AG20443 (cell line): ENCODE results near the gene KCNN3.

Experiments used
- DNase-seq: peaks from one replicate; pipeline ENCODE4 v3.0.0; 2012; ENCODE audit warnings: low spot score, mixed read lengths

The KCNN3 gene

DNA sequence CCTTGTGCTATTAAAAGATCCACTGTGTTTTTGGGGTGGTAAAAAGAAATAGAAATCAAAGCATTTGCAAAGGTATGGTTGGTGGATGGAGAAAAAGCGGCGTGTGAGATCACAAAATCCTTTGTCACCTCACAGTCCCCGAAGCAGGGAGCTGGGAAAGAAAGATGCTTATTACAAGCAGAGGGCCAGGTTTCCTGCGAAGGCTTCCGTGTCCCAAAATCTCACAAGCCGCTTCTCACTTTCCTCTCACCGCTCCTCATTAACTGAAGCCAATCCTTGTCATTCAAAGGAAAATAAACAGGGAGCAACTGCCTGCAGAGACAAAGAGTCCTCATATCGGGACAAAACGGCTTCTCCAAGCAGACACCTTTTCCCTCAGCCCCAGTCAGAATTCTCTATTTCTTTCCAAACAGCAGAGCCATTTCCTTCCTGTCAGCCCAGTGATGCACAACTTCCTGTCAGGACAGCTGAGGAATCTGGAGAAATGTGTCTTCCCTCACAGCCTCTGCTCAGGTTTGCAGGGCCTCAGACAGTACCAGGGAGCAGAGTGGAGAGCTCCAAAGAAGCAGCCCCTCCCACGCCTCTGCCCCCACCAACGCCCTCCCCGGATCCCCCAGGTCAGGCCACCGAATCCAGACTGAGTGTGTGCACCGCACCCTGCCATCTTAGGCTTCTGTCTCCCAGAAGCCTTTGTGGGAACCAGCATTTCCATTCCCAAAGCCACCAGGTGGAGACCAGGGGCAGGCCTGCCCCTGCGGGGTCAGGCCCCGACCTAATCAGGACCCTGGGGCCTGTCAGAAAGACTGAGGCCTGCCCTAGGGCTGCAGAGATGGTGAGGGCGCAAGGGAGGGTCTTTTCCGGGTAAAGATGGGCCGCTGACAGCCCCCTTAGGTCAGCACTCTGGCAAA is 29.6 kb downstream of the KCNN3 start:
- DNase-seq: no peak

DNA sequence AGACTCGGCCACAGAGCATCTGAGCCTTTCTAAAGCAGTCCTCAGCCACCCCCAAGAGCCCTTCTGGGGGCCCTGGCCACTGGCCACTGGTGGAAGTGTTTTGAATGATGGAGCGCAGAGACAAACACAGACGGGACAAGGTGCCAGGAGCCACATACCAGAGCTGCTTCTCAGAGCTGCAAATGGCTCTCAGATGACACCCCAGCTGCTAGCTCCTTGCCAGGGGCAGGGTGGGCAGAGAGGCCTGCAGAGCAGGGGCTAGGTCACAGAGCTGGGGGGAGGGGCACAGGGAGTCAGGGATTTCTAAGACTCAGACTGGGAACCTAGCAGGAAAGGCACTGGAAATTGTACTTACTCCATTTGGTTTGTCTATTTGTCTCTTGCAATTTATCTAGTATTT is 30.4 kb downstream of the KCNN3 start:
- peak; percentile 58 for DNase-seq

DNA sequence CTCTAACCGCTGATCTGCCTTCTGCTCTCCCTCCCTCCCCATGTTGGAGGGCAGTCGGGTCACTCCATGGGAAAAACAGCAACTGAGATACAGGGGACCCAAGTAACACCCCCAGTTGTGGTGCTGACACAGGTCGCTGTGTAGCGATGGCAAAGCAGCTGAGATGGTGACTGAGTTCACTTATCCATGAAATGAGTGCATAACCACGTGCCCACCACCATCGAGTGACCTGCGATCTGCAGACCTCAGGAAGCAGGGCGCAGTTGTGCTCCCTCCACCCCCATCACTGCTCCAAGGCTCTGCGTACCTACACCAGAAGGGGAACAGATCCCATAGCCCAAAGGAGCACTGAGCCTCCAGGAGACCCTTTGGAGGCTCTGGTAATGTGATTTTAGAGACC is 31.1 kb downstream of the KCNN3 start:
- no peak for DNase-seq

DNA sequence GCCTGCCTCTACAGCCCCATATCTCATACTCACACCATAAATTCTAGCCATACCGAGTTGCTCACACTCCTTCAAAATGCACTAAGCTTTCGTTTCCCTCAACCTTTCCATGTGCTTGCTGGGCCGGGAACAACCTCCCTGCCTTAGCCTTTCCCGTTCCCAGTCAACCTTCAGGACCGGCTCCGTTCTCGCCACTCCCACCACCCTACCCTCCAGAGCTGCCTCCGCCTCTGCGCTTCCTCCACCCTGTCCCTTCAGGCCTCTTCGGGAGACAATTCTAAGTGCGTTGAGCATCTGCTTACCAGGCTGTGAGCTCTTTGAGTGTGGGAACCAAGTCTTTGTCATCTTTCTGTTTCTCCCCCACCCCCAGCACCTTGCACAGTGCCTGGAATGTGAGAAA is 31.6 kb downstream of the KCNN3 start:
- DNase-seq: no peak

DNA sequence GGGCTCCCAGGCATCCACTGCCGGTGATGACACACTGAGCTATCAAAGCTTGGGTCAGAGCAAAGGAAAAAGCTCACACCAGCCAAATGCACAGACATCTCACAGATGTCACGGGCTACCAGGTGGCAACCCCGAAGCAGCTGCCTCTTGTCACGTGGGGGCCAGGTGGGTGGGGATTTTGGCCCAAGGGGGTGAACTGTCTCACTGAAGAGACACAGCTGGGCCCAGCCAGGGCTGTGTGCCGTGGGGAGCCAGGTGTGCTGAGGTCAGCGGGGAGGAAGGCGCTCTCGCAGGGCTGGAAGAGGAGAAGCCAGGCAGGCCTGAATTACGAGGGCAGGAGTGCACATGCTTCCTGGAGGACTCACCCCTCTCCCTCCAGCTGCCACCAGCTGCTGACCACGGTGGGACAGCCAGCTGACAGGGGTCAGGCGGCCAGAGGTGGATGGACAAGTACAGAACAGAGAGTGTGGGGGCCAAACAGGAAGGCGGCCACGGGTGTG is 32.4 kb downstream of the KCNN3 start:
- no peak for DNase-seq

DNA sequence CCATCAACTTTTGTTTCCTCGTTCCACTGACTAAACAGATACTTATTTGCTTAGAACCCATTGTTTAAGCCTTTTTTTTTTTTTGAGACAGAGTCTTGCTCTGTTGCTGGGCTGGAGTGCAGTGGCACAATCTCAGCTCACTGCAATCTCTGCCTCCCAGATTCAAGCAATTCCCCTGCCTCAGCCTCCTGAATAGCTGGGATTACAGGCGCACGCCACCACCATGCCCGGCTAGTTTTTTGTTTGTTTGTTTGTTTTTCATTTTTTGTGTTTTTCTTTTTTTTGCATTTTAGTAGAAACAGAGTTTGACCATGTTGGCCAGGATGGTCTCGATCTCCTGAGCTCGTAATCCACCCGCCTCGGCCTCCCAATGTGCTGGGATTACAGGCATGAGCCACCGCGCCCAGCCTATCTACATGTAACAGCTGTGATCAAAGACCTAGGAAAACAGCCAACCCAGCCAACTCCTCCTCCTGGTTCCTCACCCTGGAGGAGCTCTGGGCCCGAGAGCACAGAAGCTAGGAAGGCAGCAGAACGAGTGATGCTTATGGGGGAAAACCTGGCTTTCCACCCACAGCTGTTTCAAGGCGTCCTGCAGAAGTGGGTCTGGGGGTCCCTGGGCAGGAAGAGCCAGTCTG is 32.9 kb downstream of the KCNN3 start:
- no peak for DNase-seq

DNA sequence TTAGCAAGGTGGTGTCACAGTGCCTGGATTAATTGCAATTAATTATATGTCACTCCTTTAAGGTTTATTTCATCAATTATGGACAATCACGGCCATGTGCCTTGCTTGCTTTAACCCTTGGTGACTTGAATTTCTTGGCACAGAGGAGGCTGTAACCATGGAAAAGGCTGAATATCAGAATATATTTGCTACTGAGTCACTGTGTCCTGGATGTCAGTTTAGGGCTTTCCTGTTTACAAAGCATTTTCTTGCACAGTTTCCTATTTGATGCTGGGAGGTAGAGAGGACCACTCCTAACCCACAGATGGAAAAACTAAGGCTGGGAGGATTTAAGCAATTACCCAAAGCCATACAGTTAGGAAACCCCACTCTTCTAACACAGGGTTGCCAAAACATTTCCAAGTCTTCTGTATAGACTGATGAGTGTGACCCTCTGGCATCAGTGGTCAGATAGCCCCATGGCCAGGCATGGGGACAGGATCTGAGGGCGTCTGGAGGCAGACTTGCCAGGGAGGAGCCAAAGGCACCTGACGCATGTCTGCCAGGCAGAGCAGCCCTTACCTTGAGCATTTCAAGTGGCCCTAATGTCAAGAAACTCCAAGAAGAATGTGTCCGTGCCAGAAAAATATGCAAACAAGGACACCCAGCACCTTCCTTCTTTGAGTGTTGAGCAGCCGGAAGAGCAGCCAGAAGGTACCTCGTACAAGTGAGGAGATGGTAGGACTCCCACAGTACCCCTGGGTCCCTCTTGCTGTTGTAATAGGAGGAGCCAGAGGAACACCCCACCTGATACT is 34.4 kb downstream of the KCNN3 start:
- no peak for DNase-seq

DNA sequence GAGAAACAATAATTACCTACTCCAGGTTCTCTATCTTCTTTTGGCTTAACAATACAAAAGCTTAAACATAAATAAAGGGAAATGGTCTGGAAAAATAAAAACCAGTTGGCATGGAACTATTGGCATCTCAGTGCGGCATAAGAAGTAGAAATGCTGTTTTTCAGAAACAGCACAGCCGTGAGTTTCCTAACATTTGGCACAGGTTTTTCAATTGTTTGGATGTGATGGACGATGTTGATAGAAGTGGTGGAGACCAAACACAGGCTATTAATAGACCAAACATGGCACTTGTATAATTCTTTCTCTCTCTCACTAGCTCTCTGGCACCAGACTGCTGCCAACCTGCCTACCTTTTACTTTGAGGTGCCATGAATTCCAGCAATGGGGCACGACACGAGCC is 36.2 kb downstream of the KCNN3 start:
- DNase-seq: no peak

DNA sequence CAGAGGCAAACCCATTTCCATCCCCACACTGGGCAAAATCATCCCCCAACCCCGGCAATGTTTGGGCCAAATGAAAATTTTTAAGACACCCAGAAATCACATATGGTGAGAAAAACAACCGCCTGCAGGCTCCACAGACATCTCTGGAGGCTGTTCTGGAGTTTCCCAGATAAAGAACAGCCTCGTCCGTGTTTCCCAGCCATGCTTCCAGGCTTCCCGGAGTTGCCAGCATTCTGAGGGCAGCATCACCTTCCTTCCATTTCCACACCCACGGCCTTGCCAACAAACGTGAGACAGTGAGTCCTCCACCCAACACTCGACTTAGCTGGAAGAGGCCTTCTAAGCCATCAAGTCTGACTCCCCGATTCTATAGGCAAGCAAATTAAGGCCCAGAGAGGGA is 36.9 kb downstream of the KCNN3 start:
- no peak for DNase-seq

DNA sequence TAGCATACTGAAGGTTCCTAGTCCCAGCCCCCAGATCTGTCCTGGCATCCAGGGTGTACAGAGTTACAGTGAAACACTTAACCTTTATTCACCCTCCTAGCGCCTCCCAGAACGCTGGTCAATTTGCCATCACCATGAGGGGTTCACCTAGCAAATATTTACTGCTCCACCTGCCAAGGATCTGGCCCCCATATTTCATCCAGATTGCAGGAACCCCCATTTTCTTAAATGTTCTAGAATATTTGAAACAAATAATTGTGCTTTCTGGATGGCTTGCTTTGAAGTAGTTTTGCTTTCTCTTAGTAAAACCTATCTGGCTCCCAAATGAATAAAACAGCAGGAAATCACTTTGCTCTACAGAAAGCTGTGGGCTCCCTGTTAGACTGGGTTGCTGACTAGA is 37.7 kb downstream of the KCNN3 start:
- DNase-seq: no peak

DNA sequence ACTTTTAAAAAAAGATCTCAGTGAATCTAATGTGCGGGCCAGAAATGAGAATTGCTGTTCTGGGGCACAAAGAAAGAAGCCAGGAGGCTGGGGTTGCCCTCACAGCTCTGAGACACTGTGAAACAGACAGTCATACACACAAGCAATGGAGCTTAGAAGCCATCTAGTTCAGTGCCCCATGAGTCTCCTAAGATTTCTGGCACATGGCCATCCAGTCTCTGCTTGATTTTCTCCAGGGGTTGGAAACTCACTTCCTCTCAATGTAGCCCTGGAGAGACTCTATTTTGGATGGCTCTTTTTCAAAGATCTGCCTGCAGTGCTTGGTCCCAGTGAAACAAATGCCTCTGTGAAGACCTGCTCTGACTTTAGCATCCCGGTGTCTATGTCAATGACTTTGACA is 38.6 kb downstream of the KCNN3 start:
- no peak for DNase-seq

DNA sequence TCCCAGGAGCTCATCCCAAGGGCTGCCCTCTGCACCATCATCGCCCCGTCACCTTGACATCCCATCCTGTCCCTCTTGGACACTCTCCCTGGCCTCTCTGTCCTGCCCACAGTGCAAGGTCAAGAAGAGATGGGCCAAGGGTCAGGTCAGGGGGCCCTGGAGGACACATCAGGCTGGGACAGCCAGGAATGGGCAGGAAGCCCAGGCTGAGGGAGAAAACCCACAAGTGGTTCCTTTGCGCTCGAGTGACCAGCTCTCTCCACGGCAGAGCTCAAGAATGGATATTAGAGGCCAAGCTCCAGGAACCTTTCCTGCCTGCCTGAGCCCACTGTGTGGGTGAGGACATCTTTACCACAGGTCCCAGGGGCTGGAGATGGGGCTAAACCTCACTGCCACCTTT is 41.0 kb downstream of the KCNN3 start:
- DNase-seq: no peak

DNA sequence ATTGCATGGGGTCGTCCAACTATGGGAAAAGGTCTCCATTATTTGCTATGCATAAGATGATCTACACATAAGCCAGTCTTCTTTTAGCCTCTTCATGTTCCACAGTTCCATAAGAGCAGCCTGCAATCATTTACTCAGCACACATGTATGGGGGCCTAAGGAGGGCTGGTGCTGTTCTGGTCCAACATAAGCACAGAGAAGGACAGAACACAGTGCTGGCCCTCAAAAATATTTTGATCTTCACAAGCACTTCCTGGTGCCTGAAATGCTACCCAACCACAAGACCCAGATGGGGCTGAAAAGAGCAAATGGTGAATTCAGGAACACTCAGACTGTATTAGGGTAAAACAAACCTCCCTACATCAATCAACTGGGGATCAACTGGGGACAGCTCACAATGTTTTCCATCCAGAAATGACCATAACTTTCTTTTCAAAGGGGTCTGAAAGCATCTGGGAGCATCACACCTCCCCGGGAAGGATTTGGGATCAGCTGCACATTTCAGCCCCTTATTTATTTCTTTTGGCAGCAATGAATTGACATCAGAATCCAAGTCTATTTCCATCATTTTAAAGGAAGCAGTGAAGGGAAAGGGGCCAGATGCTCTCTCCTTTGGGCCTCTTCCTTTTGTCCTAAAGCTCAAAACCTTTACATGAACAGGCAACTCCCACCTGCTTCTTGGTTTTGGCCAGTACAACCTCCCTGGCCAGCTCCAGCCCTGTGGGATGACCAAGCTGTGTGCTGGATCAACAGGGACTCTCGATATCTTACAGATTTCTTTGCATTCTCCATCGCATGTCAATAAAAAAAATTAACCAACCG is 45.7 kb downstream of the KCNN3 start:
- no peak for DNase-seq

DNA sequence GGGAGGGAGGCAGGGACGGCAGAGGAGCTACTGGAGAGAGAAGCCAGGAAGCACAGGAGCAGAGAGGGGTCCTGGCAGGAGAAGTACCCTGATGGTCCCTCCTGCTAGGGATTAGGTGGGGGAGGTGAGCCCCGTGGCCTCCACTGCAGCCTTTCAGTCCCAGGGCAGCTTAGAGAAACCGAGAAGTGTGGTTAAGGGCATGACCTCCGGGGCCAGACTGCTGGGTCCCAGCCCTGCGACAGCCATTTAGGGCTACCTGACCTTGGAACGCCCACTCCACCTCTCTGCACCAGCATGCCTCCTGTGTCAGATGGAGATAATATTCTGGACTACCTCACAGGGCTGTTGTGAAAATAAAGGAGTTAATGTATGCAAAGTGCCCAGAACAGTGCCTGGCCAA is 47.4 kb downstream of the KCNN3 start:
- DNase-seq: no peak

DNA sequence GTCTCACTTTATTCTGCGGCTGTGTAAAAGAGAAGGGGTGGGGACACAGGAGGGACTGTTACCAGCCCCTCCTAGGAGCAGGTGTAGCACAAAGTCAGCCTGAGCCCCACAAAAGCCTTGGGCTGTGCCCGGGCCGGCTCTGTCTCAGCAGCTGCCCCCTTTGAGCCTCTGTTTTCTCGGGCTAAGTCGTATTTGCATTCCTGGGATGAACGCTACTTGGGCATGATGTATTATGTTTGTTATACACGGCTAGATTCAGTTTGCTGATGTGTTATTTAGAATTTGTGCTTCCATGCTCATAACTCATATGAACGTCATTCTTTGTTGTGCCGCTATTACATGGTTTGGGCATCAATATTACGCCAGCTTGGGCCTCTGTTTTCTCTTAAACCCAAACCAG is 47.8 kb downstream of the KCNN3 start:
- DNase-seq: no peak

DNA sequence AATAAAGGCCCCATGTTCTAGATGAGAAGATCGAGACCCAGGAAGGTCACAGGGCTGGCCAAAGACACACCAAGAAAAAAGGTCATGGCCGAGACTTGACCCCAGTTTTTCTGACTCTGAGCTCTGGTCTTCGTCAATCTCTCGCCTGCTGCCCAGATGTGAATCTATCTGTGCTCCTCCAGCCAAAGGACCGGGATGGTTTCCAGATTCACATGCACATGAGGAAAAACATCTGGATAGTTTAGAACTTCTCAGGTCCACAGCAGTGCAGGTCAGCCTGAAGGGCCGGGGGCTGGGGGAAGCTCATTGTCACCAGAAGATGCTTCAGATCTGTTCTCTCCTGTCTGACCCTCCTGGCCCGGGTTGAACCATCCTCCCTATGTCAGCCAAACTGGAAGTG is 49.0 kb downstream of the KCNN3 start:
- DNase-seq: no peak

DNA sequence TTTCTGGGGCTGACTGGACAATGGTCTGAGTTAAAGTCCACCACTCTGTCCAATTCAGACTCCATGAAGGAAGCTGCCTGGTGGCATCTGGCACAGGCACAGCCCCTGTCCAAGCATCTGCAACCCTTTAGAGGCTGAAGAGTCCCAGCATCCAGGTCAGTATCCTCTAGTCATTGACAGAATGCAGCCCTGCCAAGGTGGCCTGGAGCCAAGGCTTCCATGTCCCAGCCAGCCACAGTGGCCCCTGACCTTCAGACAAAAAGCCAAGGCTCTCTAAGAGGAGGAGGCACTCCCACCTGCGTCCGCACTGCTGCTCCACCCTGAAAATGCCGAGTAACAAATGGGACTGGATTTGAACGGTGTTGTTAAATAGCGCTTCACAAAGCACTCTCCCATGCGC is 49.4 kb downstream of the KCNN3 start:
- DNase-seq: no peak

DNA sequence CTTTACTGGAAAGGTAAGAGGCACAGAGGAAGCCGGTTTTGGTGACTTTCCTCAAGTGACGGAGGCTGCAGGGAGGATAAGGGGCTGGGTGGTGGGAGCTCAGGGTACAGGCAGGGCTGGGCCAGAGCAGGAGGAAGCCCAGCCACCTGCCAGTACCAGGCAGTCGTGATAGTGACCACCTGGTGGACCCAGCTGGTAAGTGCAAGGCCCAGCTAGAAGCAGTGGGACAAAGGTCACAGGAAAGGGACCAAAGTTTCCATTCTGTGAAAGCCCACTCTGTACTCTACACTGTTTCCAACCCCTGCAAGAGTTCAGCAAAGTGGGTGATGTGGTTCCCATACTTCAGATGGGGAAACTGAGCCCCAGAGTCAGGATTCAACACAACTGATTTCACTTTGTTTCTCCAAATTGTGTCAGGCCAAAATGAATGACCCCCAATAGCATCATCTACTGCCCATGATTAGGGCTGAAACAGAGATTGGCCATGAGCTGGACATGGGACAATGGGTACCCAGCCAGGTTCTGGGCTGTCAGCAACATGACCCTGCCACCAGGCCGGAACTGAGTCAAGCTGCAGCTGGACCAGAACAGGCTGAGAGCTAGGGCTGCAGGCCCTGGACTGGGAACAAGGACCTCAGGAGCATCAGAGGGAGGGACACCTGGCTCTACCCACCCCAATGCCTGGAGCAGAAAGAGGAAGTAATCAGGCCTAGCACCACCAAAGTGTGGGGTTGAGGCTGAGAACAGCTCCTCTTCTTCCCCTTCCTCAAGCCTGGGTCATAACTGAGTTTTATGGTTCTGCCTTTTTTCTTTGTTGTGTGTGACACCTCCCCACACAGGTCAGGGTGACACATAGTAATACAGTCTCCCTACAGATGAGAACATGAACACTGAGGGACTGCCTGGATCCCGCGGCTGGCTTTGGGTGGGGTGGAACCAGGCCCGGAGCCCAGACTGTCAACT is 50.2 kb downstream of the KCNN3 start:
- DNase-seq: peak; percentile 44

DNA sequence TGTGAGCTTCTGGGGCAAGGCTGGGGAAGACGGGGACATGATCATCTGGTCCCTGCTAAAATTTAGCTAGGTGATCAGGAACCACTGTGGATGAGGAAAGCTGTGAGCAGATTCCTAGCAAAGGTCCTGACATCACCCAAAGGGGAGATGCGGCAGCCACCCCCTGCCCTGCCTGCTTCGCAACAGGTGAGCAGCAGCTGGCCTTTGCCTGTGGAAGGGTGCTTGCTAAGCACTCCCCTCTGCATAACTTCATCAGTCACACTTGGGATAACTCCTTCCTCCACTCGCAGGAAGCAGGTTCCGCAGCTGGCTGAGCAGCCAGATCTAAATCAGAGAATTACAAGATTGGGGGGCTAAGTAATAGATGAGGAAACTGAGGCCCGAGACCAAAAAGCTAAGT is 51.2 kb downstream of the KCNN3 start:
- no peak for DNase-seq

DNA sequence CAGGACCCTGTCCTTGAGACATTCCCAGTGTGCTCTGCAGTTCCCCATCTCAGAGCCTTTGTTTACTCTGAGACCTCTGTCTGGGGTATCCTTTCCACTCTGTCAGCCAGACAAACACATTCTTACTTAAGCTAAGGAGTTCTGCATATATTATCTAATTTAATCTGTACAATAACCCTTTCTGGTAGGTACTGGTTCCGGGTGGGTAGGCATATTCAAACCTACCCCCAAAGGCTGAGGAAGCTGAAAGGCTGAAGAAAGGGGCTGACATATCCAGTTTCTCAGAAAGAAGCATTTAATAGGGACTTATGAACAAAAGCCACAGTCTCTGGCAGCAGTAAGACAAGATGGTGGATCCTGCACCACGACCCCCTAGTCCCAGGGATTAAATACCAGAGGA is 53.1 kb downstream of the KCNN3 start:
- no peak for DNase-seq

DNA sequence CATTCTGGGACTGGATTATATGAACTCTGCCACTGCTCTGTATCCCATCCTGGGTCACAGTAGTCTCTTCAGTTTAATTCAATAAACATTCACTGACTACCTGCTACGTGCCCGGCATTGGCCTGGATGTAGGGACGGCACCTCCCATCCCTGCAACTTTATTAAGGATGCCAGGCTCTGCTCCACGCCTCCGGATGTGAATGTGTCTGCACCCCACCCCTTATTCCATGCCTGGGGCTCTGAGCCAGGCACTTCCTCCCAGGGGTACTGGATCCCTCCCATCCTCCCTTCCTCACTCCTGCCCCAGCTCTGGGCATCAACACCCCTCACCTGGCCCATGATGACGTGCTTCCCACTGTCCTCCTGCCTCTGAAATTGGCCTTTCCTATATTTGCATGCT is 53.7 kb downstream of the KCNN3 start:
- DNase-seq: no peak
